Measurements from ENCODE around the gene GALNTL6. TPM values are rescaled to one million over a fixed set of nuclear protein-coding genes. Genes with fewer than 3 reads are reported as not detected.
"Not testable (repeated sequence)": the region's sequence is repeated elsewhere in the genome, so short reads cannot be mapped to it uniquely, and the experiment has no call there.

Gene GALNTL6
- total RNA-seq, 1 donor from 2014 or later = not detected

DNA sequence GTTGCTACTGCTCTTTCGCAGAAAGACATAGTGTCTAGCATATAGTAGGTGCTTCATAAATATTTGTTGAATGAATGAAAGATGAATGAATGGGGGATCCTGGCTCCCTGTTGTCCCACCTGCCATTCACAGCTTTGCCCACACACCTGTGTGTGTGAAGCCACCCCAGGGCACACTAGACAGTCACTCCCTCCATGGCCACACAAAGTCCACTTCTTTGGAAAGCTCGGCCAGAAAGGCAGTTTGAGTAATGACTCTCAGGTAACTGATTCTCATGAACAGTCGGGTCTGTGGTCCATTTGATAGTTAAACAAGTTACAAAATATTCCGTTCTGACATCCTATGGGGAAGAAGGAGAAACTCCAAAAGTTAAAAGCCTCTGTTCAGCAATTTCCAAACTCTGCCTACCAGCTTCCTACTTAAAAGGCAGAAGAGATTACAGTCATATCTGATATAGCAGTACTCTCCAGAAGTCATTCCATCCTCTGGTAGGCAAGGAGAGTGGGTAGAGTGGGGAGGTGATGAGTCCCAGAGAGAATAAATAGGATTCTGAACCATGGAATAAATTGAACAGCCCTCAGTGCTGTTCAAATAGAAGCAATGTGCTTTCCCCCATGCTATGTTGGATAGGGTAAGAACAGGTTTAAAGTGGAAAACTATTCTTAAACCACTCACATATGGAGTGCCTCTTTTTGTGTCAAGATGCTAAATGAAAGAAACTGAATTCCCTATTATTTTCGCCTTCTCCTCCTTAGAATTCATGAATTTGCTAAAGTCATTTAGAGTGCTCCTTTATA is 1150.5 kb downstream of the GALNTL6 start:
- no peak for FAIRE-seq
- Histone ChIP-seq H3K27me3 (ENCODE audit: control insufficient read depth, insufficient read depth, low read length) (peaks cover 3% of the 10 kb centered on the region), H3K4me3 (ENCODE audit: low read depth, low read length) (no peak overlapping the region), H3K36me3 (ENCODE audit: control insufficient read depth, insufficient read depth, low read length) (no peaks in the 10 kb centered on the region)
- TF ChIP-seq, protein P1, sequence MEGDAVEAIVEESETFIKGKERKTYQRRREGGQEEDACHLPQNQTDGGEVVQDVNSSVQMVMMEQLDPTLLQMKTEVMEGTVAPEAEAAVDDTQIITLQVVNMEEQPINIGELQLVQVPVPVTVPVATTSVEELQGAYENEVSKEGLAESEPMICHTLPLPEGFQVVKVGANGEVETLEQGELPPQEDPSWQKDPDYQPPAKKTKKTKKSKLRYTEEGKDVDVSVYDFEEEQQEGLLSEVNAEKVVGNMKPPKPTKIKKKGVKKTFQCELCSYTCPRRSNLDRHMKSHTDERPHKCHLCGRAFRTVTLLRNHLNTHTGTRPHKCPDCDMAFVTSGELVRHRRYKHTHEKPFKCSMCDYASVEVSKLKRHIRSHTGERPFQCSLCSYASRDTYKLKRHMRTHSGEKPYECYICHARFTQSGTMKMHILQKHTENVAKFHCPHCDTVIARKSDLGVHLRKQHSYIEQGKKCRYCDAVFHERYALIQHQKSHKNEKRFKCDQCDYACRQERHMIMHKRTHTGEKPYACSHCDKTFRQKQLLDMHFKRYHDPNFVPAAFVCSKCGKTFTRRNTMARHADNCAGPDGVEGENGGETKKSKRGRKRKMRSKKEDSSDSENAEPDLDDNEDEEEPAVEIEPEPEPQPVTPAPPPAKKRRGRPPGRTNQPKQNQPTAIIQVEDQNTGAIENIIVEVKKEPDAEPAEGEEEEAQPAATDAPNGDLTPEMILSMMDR (IDR thresholded peaks at IDR 0.05; ENCODE audit: insufficient read depth, low read length, severe bottlenecking) = no peak
- no peak for DNase-seq (ENCODE audit: low read depth)

DNA sequence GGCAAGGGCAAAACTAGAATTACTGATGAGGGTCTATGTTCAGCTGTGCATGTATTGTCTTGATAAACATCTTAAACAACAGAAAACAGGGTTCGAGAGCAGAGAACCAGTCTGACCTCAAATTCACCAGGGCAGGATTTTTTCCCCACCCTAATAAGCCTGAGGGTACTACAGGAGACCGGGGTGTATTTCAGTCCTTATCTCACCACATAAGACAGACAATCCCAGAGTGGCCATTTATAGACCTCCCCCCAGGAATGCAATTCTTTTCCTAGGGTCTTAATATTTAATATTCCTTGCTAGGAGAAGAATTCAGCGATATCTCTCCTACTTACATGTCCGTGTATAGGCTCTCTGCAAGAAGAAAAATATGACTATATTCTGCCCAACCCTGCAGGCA is 1157.0 kb downstream of the GALNTL6 start:
- not testable (repeated sequence) for H3K4me3 ChIP-seq (ENCODE audit: low read depth, low read length); FAIRE-seq; H3K27me3 ChIP-seq (ENCODE audit: control insufficient read depth, insufficient read depth, low read length); H3K36me3 ChIP-seq (ENCODE audit: control insufficient read depth, insufficient read depth, low read length); DNase-seq (ENCODE audit: low read depth)

DNA sequence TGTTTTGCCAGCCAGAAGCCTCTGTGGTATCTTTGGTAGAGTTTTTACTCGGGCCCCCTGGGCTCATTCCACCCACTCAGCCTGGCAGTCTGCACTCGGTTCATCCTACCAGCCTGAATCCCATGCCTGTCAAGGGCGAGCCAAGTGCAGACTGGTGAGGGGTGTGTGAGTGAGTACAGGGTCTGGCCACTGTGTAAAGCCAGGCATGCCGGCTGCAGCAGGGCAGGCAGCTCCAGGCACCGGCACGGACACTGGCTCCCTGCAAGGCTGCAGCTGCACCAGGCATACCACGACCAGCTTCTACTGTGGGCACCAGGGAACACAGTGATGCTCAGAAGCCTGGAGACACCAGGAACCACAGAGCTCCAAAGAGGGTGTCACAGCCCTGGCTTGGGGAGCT is 1161.4 kb downstream of the GALNTL6 start:
- Histone ChIP-seq H3K27me3 (ENCODE audit: control insufficient read depth, insufficient read depth, low read length) (no peaks in the 10 kb centered on the region), H3K36me3 (ENCODE audit: control insufficient read depth, insufficient read depth, low read length) (no peaks in the 10 kb centered on the region), H3K4me3 (ENCODE audit: low read depth, low read length) (no peak overlapping the region)
- FAIRE-seq = no peak
- TF ChIP-seq, protein P1 (IDR thresholded peaks at IDR 0.05; ENCODE audit: insufficient read depth, low read length, severe bottlenecking) = no peak
- no peak for DNase-seq (ENCODE audit: low read depth)

DNA sequence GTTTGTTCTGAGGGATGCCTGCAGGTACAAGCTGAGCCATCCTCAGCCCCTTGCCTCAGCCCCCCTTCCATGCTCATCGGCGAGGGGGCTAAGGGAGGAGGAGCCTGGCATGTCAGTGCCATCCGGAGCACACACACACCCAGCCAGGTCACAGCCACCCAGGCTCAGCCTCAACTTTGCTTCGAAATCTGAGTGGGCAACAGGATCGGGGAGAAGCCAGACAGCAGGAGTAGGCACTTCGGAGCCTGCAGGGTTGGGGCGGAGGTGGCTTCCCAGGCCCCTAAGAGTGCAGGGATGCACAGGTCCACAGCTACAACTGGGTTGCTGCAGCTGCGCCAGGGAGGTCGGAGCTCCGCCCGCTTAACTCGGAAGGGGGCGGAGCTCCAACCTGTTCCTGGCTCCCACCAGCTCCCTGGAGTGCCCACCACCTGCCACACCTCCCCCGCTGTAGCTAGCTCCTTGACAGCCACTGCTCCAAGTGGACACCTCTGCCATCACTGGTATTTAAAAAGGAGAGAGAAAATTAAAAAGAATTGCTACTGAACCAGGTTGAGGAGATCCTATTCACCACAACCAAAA is 1162.5 kb downstream of the GALNTL6 start:
- no peak for FAIRE-seq
- DNase-seq (ENCODE audit: low read depth) = no peak
- Histone ChIP-seq H3K27me3 (ENCODE audit: control insufficient read depth, insufficient read depth, low read length) (no peaks in the 10 kb centered on the region), H3K36me3 (ENCODE audit: control insufficient read depth, insufficient read depth, low read length) (no peaks in the 10 kb centered on the region), H3K4me3 (ENCODE audit: low read depth, low read length) (no peak overlapping the region)
- TF ChIP-seq, protein P1 (IDR thresholded peaks at IDR 0.05; ENCODE audit: insufficient read depth, low read length, severe bottlenecking) = no peak

DNA sequence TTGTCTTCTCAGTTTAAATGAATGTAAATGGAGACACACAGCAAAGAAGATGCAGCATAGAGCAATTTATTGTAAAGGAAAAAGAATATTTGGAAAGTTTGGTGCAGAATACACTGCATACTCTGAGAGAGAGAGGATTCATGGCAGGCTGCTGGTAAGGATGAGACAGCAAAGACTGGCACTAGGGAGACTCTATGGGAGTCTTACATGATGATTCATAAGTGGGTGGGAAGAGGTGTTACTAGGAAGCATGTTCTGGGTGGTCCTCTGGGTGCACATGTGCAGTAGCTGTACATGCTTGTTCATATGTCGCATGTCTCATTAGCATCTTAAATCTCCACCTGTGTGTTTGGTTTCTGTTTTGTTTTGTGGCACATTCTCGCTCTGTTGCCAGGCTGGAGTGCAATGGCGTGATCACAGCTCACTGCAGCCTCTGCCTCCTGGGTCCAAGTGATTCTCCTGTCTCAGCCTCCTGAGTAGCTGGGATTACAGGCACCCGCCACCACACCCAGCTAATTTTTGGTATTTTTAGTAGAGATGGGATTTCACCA is 1164.4 kb downstream of the GALNTL6 start:
- H3K36me3 ChIP-seq (ENCODE audit: control insufficient read depth, insufficient read depth, low read length); H3K27me3 ChIP-seq (ENCODE audit: control insufficient read depth, insufficient read depth, low read length); FAIRE-seq; H3K4me3 ChIP-seq (ENCODE audit: low read depth, low read length): not testable (repeated sequence)
- peak; percentile 37 for DNase-seq (ENCODE audit: low read depth)

DNA sequence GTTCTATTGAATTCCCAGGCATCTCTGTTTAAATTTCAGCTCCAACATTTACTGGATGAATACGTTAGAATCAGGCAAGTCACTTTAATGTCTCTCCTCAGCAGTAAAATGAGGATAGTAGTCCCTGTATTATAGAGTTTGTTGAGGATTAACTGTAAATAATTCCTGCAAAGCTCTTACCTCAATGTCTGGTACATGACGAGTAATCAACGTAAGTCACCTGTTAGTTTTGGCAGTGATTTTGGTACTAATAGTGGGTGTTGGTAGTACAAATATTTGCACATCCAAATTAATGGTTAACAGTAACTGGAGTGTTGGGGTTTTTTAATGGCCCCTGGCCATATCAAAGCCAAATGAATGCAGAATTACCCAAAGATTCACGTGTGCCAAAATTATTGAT is 1165.6 kb downstream of the GALNTL6 start:
- DNase-seq (ENCODE audit: low read depth) (no peak), FAIRE-seq (no peak)
- Histone ChIP-seq H3K27me3 (ENCODE audit: control insufficient read depth, insufficient read depth, low read length) (no peaks in the 10 kb centered on the region), H3K4me3 (ENCODE audit: low read depth, low read length) (no peak overlapping the region), H3K36me3 (ENCODE audit: control insufficient read depth, insufficient read depth, low read length) (no peaks in the 10 kb centered on the region)
- TF ChIP-seq, protein P1 (IDR thresholded peaks at IDR 0.05; ENCODE audit: insufficient read depth, low read length, severe bottlenecking) = no peak
